Neural cell (in vitro differentiated cells): ENCODE data around the gene ZNF524. TPM values are rescaled to one million over a fixed set of nuclear protein-coding genes. Genes with fewer than 3 reads are reported as not detected.

Source experiments
- H2AFZ ChIP-seq: fragments of 200-600, 300-800 bp; sonication (generic), shearing (Covaris generic); 2 replicates; pipeline ENCODE4 v1.6.0; 2014; ENCODE audit warnings: low read depth, mild to moderate bottlenecking, antibody characterized with exemption, low read length, moderate library complexity
- H3F3A ChIP-seq: fragments of 200-600 bp; shearing (Covaris generic); 2 replicates; pipeline ENCODE4 v1.6.1; 2016; ENCODE audit warnings: mild to moderate bottlenecking, moderate library complexity, mixed read lengths, antibody characterized with exemption, low read length; ENCODE audit not compliant: insufficient read depth, poor library complexity, severe bottlenecking
- H3K27ac ChIP-seq: fragments of 200-600, 300-800 bp; sonication (generic), shearing (Covaris generic); 2 replicates; pipeline ENCODE4 v1.5.1; 2014; ENCODE audit warnings: mild to moderate bottlenecking, low read length, moderate library complexity
- H3K27me3 ChIP-seq: fragments of 300-800, 200-600 bp; sonication (generic), shearing (Covaris generic); 2 replicates; pipeline ENCODE4 v1.6.0; 2014; ENCODE audit warnings: mild to moderate bottlenecking, low read depth, low read length, moderate library complexity; ENCODE audit not compliant: insufficient read depth
- H3K36me3 ChIP-seq: fragments of 300-800, 200-600 bp; sonication (generic), shearing (Covaris generic); 2 replicates; pipeline ENCODE4 v1.5.1; 2014; ENCODE audit warnings: mild to moderate bottlenecking, antibody characterized with exemption, low read length, moderate library complexity; ENCODE audit not compliant: insufficient read depth
- H3K4me2 ChIP-seq: fragments of 300-800, 200-600 bp; sonication (generic), shearing (Covaris generic); 2 replicates; pipeline ENCODE4 v1.6.0; 2014; ENCODE audit warnings: mild to moderate bottlenecking, low read length
- H3K4me3 ChIP-seq: fragments of 300-800, 200-600 bp; sonication (generic), shearing (Covaris generic); 2 replicates; pipeline ENCODE4 v1.5.1; 2014; ENCODE audit warnings: mild to moderate bottlenecking, low read length, moderate library complexity
- H3K79me2 ChIP-seq: fragments of 200-600 bp; shearing (Covaris generic); replicated peaks from 2 replicates; pipeline ENCODE4 v1.6.0; 2014; ENCODE audit warnings: mild to moderate bottlenecking, low read length, moderate library complexity; ENCODE audit not compliant: insufficient read depth
- H3K9ac ChIP-seq: fragments of 300-800, 200-600 bp; sonication (generic), shearing (Covaris generic); 2 replicates; pipeline ENCODE4 v1.6.1; 2016; ENCODE audit warnings: mild to moderate bottlenecking, low read length, mixed read lengths
- H3K9me2 ChIP-seq: fragments of 200-600 bp; shearing (Covaris generic); 2 replicates; pipeline ENCODE4 v1.6.1; 2016; ENCODE audit warnings: mild to moderate bottlenecking, low read length, mixed read lengths; ENCODE audit not compliant: insufficient read depth
- H3K9me3 ChIP-seq: fragments of 200-600, 300-800 bp; sonication (generic), shearing (Covaris generic); 2 replicates; pipeline ENCODE4 v1.6.1; 2016; ENCODE audit warnings: mild to moderate bottlenecking, mixed run types, low read length, moderate library complexity, mixed read lengths
- H4K20me1 ChIP-seq: fragments of 200-600 bp; shearing (Covaris generic); 2 replicates; pipeline ENCODE4 v1.6.1; 2016; ENCODE audit warnings: mild to moderate bottlenecking, mixed run types; ENCODE audit not compliant: insufficient read depth
- CTCF ChIP-seq: fragments of 450-650 bp; IDR thresholded peaks from 2 replicates; pipeline ENCODE4 v1.5.1; 2014; ENCODE audit warnings: antibody characterized with exemption, mild to moderate bottlenecking, moderate library complexity; ENCODE audit not compliant: poor library complexity, severe bottlenecking
- EP300 ChIP-seq: fragments of 450-650 bp; conservative IDR thresholded peaks from 2 replicates; pipeline ENCODE4 v1.6.1; 2014; ENCODE audit warnings: antibody characterized with exemption, mild to moderate bottlenecking, moderate library complexity; ENCODE audit not compliant: poor library complexity, severe bottlenecking
- EZH2 ChIP-seq: fragments of 200-600, 300-800 bp; shearing (Covaris generic), sonication (generic); IDR thresholded peaks from 2 replicates; pipeline ENCODE4 v1.6.1; 2014; ENCODE audit warnings: antibody characterized with exemption, low read length, borderline replicate concordance, mild to moderate bottlenecking; ENCODE audit not compliant: insufficient read depth, poor library complexity, severe bottlenecking
- MXI1 ChIP-seq: fragments of 450-650 bp; conservative IDR thresholded peaks from 2 replicates; pipeline ENCODE4 v1.6.1; 2014; ENCODE audit warnings: antibody characterized with exemption, mild to moderate bottlenecking; ENCODE audit not compliant: poor library complexity, severe bottlenecking
- POLR2AphosphoS5 ChIP-seq: IDR thresholded peaks from 2 replicates; pipeline ENCODE4 v1.6.1; 2012
- RAD21 ChIP-seq: fragments of 450-650 bp; conservative IDR thresholded peaks from 2 replicates; pipeline ENCODE4 v1.6.1; 2014; ENCODE audit warnings: antibody characterized with exemption, mild to moderate bottlenecking, moderate library complexity
- REST ChIP-seq: IDR thresholded peaks from 2 replicates; pipeline ENCODE4 v1.6.1; 2012; ENCODE audit warnings: borderline replicate concordance
- SMC3 ChIP-seq: fragments of 450-650 bp; conservative IDR thresholded peaks from 2 replicates; pipeline ENCODE4 v1.6.1; 2014; ENCODE audit warnings: antibody characterized with exemption, mild to moderate bottlenecking, moderate library complexity; ENCODE audit not compliant: poor library complexity
- TAF1 ChIP-seq: IDR thresholded peaks from 2 replicates; pipeline ENCODE4 v1.6.1; 2012; ENCODE audit warnings: low read depth
- polyA plus RNA-seq: library from polyadenylated mRNA; depleted of rRNA; stranded (reverse); fragments of >200 nt; gene quantifications from 2 replicates; pipeline ENCODE4 v1.2.3, GENCODE V29; 2014

The ZNF524 gene
- polyA plus RNA-seq, 1 donor from 2014 or later = 3.2 TPM

- TF ChIP-seq SMC3 = no peak
- no peak for TF ChIP-seq TAF1
- no peak for TF ChIP-seq REST
- TF ChIP-seq RAD21 = no peak
- TF ChIP-seq MXI1 = no peak
- TF ChIP-seq EP300 = no peak
- Histone ChIP-seq H3F3A (no peaks in the 10 kb centered on the region), H3K4me3 (no peak overlapping the region), H3K4me2 (no peak overlapping the region), H4K20me1 (no peaks in the 10 kb centered on the region), H3K36me3 (peaks cover 6% of the 10 kb centered on the region), H3K27ac (no peak overlapping the region), H3K9ac (no peak overlapping the region), H3K9me2 (no peaks in the 10 kb centered on the region), H3K27me3 (no peaks in the 10 kb centered on the region), H3K79me2 (no peaks in the 10 kb centered on the region), H3K9me3 (no peaks in the 10 kb centered on the region), H2AFZ (no peak overlapping the region)
Measured at GRCh38 chr19:55592391-55593090, 7.5 kb upstream of the ZNF524 start.

DNA sequence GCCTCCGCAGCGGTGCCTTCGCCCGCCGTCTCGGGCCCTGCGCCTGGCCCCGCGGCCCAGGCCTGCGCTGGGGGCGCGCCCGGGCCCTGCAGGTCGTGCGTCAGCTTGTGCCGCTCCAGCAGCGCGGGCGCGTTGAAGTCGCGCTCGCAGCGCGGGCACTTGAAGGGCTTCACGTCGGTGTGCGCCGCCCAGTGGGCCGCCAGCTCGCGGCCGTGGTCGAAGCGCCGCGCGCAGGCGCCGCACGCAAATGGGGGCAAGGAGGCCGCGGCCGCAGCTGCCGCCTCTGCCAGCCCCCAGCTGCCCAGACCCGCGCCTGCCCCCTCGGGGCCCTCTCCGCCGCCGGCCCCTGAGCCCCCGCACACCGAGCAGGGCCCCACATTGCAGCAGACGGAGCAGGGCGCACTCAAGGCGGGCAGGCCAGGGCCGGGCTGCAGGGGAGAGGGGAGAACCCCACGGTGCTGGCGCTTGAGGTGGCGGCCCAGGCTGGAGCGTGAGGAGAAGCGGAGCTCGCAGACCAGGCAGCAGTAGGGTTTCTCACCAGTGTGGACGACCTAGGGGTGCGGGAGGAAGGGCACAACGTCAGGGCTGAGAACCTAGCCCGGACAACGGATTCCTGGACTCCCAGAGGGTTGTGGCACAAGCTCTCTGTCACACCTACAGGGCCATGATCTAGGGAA lies 6.9 kb upstream of the ZNF524 start:
- Histone ChIP-seq H3K9me3 (no peaks in the 10 kb centered on the region), H3K79me2 (no peaks in the 10 kb centered on the region), H2AFZ (no peak overlapping the region), H3K9ac (no peak overlapping the region), H3F3A (no peaks in the 10 kb centered on the region), H3K9me2 (no peaks in the 10 kb centered on the region), H3K27ac (no peak overlapping the region), H4K20me1 (no peaks in the 10 kb centered on the region), H3K36me3 (peaks cover 6% of the 10 kb centered on the region), H3K4me3 (no peak overlapping the region), H3K4me2 (no peak overlapping the region), H3K27me3 (no peaks in the 10 kb centered on the region)
- TF ChIP-seq SMC3 = no peak
- TF ChIP-seq EZH2 = no peak
- no peak for TF ChIP-seq CTCF
- no peak for TF ChIP-seq REST
- TF ChIP-seq MXI1 = no peak
- no peak for TF ChIP-seq TAF1
- no peak for TF ChIP-seq RAD21
- TF ChIP-seq POLR2AphosphoS5 = no peak
- TF ChIP-seq EP300 = no peak
